NCI-H82 treated with DMSO at 0.1 percent for 48 hours (cell line): ENCODE measurements around the gene ENAH.

Experiments
- DNase-seq: peaks from one replicate; lab custom pipeline; 2025; ENCODE audit not compliant: unreplicated experiment; lab: John Stamatoyannopoulos, UW

Gene ENAH

GRCh38 chr1:225461533-225462428, 191.1 kb downstream of the ENAH start:
- no peak for DNase-seq

- no peak for DNase-seq
Measured at GRCh38 chr1:225460737-225461532, 192.0 kb downstream of the ENAH start.

GRCh38 chr1:225460021-225460736, 192.7 kb downstream of the ENAH start:
- DNase-seq = no peak

- DNase-seq = no peak
Measured at GRCh38 chr1:225458222-225458631, 194.7 kb downstream of the ENAH start.

GRCh38 chr1:225454733-225455132, 198.2 kb downstream of the ENAH start:
- DNase-seq = no peak

GRCh38 chr1:225453797-225454648, 198.9 kb downstream of the ENAH start:
- no peak for DNase-seq

GRCh38 chr1:225451840-225452515, 200.9 kb downstream of the ENAH start:
- no peak for DNase-seq

GRCh38 chr1:225451340-225451739, 201.6 kb downstream of the ENAH start:
- DNase-seq = no peak

- no peak for DNase-seq
Measured at GRCh38 chr1:225450491-225451191, 202.3 kb downstream of the ENAH start.

- no peak for DNase-seq
Measured at GRCh38 chr1:225449774-225450173, 203.1 kb downstream of the ENAH start.

GRCh38 chr1:225449261-225449660, 203.7 kb downstream of the ENAH start:
- DNase-seq = no peak

- DNase-seq = no peak
Measured at GRCh38 chr1:225448146-225448805, 204.6 kb downstream of the ENAH start.

GRCh38 chr1:225447650-225448089, 205.3 kb downstream of the ENAH start:
- DNase-seq = no peak

- DNase-seq = no peak
Measured at GRCh38 chr1:225446981-225447615, 205.8 kb downstream of the ENAH start.

GRCh38 chr1:225446595-225446960, 206.3 kb downstream of the ENAH start:
- no peak for DNase-seq

GRCh38 chr1:225445639-225446594, 207.0 kb downstream of the ENAH start:
- no peak for DNase-seq

- DNase-seq = no peak
Measured at GRCh38 chr1:225442123-225442505, 210.8 kb downstream of the ENAH start.
